Stimulated activated naive CD8-positive, alpha-beta T cell treated with anti-CD3 and anti-CD28 coated beads, Interleukin-15, Interleukin-2, amounts not matched to agents 100 ng/mL and 50 ng/mL, for 24 hours (primary cell): ENCODE data around the gene MMEL1.
A peak's percentile ranks its signal among the peaks of the same experiment; 100 is the strongest.

Experiments used
- H3K27ac Mint-ChIP-seq: one replicate; pipeline ENCODE4 v1.8.0; 2021; ENCODE audit warnings: mild to moderate bottlenecking, mixed read lengths
- H3K27me3 Mint-ChIP-seq: one replicate; pipeline ENCODE4 v1.8.0; 2021; ENCODE audit warnings: mixed read lengths
- H3K36me3 Mint-ChIP-seq: one replicate; pipeline ENCODE4 v1.8.0; 2021; ENCODE audit warnings: low read depth, mixed read lengths
- H3K4me1 Mint-ChIP-seq: one replicate; pipeline ENCODE4 v1.8.0; 2021; ENCODE audit warnings: low read depth, mixed read lengths
- H3K4me3 Mint-ChIP-seq: one replicate; pipeline ENCODE4 v1.8.0; 2021; ENCODE audit warnings: mild to moderate bottlenecking, mixed read lengths
- H3K9me3 Mint-ChIP-seq: one replicate; pipeline ENCODE4 v1.8.0; 2021; ENCODE audit warnings: mixed read lengths

The MMEL1 gene

DNA sequence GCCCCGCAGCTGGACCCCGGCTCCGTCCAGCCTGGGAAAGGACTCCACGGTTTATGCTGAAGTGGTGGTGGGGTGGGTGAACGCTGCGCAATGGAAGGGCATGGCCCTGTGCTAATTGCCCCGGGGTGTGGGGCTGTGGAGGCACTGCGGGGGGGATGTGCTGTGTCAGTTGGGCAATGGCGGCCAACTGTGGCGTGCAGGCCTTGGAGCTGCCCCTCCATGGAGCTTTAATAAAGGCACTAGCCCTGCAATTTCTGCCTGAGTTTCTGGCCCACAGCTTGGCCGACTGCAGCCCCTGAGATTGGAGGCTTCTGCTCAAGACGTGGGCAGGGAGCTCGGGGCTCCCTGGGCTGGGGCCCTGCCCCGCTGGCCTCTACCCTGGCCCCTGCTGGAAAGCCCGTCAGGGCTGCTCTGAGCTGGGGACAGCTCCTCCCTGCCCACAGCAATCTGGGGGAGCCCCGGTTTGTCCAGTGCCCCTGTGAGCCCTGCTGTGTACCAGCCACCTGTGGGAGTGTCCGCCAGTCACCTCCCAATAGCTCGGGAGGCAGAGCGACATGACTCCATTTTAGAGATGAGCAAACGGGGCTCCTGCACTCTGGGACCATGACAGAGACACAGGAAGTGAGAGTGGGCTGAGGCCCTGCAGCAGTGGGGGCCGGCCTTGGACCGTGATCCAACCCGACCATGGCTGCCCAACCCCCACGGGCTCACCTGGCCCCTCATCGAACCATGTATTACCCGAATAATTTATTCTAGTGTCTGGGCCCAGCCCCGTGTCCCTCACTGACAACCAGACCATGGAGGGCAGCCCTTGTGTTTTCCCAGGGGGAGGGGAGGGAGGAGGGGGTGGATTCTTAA is 85.4 kb downstream of the MMEL1 start:
- Mint-ChIP-seq H3K9me3 (no peaks in the 10 kb centered on the region), H3K27ac (peak overlapping the region; percentile 95), H3K4me3 (peak overlapping the region; percentile 81), H3K36me3 (no peaks in the 10 kb centered on the region), H3K27me3 (no peaks in the 10 kb centered on the region), H3K4me1 (peaks cover 37% of the 10 kb centered on the region)

DNA sequence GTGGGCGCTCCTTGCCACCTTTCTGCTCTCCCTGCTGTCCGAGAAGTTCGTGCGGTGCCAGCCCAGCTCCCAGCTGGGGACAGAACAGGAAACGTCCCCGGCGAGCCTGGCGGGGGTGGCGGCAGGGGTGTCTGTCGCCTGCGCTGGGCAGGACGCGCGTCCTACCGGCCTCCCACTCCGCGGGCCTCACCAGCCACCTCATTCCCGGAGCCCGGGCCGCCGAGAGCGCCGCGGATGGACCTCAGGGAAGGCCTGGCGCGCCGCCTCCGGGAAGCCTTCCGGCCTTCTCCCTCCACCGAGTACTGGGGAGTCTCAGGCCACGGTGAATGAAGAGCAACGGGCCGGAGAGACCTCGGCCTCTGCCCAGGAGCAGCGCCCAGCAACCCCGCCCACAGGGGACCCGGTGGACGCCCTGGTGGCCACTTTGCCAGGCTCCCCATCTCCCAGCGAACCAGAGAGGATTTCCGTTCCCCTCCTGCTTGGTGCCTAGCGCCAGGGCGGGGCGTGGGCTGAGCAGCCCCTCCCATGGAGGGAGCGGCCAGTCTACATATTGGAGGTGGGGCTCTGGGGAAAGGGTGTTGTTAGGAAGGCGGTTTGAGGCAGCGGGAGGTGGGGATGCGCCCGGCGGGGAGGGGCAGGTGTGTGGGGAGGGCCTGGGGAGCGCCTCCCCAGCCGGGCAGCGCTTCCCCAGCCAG is 86.2 kb downstream of the MMEL1 start:
- H3K9me3 Mint-ChIP-seq: no peaks in the 10 kb centered on the region
- H3K27me3 Mint-ChIP-seq: no peaks in the 10 kb centered on the region
- peak overlapping the region; percentile 81 for H3K4me3 Mint-ChIP-seq
- H3K27ac Mint-ChIP-seq: peak overlapping the region; percentile 95
- H3K36me3 Mint-ChIP-seq: no peaks in the 10 kb centered on the region
- H3K4me1 Mint-ChIP-seq: peaks cover 37% of the 10 kb centered on the region

DNA sequence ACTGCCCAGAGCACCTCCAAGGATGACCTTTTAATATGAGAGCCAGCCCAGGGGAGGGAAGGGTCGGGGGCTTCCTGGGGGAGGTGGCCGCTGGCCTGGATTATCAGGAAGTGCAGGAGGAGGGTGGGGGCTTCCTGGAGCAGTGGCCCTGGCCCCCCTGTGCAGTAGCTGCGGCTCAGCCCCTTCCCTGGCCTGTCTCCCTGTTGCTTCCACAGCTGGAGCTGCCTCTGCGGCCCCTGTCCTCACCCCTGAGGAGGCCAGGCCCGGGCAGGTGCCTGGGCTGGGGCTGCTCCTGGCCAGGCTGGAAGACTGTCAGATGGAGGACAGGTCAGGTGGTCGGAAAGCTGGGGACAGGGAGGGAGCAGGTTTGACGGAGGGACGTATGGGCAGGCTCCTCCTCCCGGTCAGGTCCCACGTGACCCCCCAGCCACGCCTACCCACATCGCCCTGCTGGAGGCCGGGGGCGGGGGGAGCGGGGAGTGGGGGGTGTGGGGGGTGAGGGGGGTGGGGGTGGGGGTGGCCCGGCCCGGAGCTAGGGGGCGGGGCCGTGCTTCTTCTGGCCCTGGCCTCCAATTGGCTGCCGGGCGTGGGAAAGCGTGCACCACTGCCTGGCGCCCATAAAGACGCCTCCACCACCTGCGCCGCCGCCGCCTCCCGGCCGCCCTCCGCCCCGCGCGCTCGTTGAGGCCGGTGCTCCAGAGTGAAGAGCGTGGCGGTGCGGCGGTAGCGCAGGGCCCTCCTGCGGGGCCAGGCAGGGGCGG is 86.9 kb downstream of the MMEL1 start:
- peaks cover 33% of the 10 kb centered on the region for H3K4me1 Mint-ChIP-seq
- H3K9me3 Mint-ChIP-seq: no peaks in the 10 kb centered on the region
- H3K27ac Mint-ChIP-seq: peak overlapping the region; percentile 95
- no peaks in the 10 kb centered on the region for H3K27me3 Mint-ChIP-seq
- H3K4me3 Mint-ChIP-seq: peak overlapping the region; percentile 81
- H3K36me3 Mint-ChIP-seq: no peaks in the 10 kb centered on the region

DNA sequence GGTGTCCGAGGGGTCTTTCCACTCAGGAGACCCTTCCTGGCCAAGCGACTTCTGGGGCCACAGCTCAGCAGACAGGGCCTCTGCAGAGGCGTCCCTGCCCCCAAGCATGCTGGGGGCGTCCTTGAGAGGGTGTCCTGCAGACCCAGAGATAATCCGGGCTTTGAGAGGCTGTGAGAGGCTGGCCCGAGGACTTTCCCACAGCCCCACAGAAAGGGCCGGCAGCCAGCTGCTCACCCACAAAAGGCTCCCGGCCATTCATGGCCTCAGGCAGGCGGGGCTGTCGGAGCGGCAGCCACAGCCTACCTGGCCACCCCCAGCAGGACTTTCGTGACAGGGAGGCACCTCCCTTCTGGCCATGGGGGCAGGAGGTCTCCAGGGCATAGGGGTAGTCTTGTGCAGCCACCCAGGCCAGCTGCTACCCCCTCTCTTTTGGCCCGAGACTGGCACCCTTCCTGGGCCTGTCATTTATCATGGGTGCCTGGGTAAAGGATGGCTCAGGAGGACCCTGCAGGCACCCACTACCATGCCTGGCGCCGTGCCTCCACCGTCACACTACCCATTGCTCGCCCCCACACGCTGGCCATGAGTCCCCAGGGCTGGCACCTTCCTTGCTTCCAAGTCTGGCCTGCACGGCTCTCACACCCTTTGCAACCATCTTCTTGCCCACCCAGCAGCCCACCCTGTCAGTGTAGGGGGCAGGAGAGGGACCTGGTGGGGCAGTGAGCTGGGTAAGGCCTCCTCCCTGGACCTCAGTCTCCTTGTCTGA is 87.8 kb downstream of the MMEL1 start:
- Mint-ChIP-seq H3K4me1 (peaks cover 29% of the 10 kb centered on the region), H3K27ac (no peak overlapping the region), H3K4me3 (no peak overlapping the region), H3K36me3 (no peaks in the 10 kb centered on the region), H3K27me3 (no peaks in the 10 kb centered on the region), H3K9me3 (no peaks in the 10 kb centered on the region)

DNA sequence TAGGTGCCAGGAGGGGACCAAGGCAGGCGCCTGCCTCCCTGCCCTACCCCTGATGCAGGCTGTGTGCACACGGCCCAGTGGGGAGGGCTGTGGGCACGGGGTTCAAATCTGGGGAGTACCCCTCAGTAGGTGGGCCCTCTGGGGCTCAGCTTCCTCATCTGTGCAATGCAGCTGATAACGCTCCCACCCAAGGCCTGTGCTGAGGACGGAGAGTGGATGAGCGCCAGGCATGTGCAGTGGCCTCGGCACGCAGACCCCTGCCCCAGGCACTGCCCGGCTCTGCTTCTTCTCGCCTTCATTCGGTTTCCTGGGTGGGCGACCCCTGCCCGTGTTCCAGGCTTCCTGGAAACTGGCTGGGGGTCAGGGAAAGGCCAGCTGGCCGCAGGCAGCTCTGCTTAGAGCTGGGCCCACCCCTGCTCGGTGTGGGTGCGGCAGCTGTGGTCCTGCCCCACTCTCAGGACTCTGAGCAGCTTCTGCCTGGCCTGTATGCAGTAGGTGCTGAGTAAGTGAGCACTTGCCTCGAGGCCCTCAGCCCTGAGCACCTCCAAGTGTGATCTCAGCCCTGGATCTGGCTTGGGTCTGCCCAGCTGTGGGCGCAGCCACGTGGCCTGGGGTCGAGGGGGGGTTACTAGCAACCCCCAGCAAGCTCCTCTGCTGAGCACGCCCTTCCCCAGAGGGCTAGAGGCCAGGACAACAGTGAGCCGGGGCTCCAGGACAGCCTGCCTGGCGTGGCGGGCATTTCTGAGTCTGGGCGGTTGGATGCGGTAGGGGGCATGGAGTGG is 88.5 kb downstream of the MMEL1 start:
- Mint-ChIP-seq H3K36me3 (no peaks in the 10 kb centered on the region), H3K27me3 (no peaks in the 10 kb centered on the region), H3K4me1 (peaks cover 21% of the 10 kb centered on the region), H3K27ac (no peak overlapping the region), H3K4me3 (no peak overlapping the region), H3K9me3 (no peaks in the 10 kb centered on the region)

DNA sequence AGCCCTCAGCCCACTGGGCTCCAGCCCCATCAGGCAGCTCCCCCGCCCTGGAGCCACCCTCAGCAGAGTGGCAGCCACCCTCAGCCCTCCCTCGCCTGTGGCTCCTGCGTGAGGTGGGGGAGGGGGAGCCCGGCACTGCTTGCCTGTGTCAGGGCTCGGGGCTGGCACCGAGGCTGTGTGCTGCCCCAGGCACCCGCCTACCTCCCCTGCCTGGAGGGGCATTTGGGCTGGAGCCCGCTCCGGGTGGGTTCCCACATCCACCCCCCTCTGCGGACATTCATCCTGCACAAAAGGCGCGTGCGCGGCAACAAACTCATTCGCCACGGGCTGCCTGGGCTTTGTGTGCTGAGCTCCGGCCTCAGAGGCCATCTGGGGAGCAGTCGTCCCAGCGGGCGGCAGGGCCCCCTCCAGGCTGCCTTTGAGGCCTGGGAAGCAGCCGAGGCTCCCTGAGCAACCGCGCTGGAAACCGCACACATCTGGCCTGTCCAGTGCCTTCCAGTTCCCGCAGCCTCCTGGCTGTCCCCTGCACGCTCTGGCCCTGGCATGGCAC is 89.2 kb downstream of the MMEL1 start:
- peaks cover 15% of the 10 kb centered on the region for H3K4me1 Mint-ChIP-seq
- no peak overlapping the region for H3K27ac Mint-ChIP-seq
- no peaks in the 10 kb centered on the region for H3K9me3 Mint-ChIP-seq
- no peaks in the 10 kb centered on the region for H3K36me3 Mint-ChIP-seq
- H3K27me3 Mint-ChIP-seq: no peaks in the 10 kb centered on the region
- H3K4me3 Mint-ChIP-seq: no peak overlapping the region

DNA sequence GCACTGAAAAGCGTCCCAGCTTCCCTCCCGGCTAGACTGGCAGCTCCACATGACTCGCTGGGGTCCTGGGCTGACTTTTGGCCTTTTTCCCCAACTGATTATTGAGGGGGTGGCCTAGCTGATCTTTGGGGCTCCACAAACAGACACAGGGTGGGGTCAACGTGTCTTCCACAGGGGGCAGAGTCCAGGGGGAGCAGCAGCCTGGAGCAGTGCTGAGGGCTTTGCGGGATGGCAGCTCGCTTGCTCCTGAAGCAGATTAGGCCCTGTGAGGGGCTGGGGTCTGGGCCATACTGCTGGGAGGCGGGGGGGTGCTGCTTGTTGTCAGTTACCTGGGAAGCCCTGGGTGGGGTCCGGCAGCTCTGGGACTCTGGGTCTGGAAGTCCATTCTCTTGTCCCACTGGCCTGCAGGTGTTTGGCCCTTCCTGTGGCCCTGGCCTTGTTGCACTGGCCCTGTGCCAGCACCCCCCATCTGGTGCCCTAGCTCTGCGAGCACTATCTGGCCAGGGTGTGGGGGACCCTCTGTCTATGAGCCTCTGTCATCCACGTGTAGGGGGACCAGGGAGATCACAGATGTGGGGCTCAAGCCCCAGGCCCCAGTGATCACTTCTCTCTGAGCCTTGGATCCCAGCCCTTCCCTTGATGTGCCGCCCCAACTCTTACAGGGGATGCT is 90.4 kb downstream of the MMEL1 start:
- H3K27me3 Mint-ChIP-seq: no peaks in the 10 kb centered on the region
- H3K36me3 Mint-ChIP-seq: no peaks in the 10 kb centered on the region
- H3K9me3 Mint-ChIP-seq: no peaks in the 10 kb centered on the region
- no peak overlapping the region for H3K4me3 Mint-ChIP-seq
- peaks cover 5% of the 10 kb centered on the region for H3K4me1 Mint-ChIP-seq
- H3K27ac Mint-ChIP-seq: no peak overlapping the region

DNA sequence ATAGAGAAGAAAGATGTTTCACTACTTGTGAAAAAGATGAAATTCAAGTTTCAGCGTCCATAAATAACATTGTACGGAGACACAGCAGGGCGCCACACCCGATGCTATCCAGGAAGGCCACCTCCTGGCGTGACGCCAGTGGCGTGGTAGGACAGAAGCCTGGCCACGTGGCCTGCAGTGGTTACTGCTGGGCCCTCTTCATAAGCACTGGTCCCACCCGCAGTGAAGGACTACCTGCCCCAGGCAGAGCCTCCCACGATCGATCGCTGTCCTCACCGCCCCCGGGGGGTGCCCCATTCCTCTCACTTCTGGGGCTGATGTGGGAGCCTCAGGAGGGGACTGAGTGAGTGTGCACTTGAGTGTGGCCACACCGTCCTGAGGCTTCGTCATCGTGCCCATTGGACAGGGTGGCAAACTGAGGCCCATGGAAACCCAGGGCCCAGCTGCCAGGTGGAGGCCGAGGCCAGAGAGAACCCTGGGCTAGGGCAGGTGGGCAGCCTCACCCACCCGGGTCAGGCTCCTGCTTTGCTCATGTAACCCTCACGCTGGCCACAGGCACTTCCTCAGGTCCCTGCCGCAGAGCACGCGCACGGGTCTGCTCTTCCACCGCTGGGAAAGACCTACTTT is 91.1 kb downstream of the MMEL1 start:
- peaks cover 5% of the 10 kb centered on the region for H3K4me1 Mint-ChIP-seq
- no peaks in the 10 kb centered on the region for H3K27me3 Mint-ChIP-seq
- no peak overlapping the region for H3K27ac Mint-ChIP-seq
- H3K9me3 Mint-ChIP-seq: no peaks in the 10 kb centered on the region
- H3K36me3 Mint-ChIP-seq: no peaks in the 10 kb centered on the region
- H3K4me3 Mint-ChIP-seq: no peak overlapping the region

DNA sequence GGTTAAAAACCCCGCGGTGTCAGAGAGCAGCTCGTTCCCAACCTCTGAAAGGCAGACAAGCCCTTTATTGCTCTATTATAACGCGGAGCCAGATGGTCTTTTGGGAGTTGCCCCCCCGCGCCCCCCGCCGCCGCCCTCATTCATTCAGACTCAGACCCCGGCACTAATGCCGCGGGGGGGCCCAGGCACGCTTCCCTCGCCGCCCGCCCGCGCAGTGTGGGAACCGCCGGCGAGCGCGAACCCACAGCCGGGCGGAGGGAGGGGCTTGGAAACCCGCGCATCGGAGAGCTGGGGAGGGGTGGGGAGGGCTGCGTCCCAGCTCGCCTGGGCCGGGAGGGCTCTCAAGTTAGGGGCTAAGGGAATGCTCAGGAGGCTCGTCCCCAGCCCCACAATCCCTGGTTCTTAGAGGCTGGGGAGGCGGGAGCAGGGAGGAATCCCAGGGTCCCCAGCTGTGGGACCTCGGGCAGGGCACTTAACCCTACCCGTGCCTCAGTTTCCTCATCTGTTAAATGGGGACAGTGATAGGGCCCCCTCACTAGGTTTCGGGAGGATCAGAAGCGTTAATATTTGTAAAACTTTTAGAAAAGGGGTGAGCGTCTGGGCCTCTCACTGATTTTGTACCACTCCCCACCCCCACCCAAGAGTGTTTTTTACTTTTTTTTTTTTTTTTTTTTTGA is 91.9 kb downstream of the MMEL1 start:
- Mint-ChIP-seq H3K4me3 (no peak overlapping the region), H3K27ac (no peak overlapping the region), H3K4me1 (peaks cover 5% of the 10 kb centered on the region), H3K36me3 (no peaks in the 10 kb centered on the region), H3K27me3 (no peaks in the 10 kb centered on the region), H3K9me3 (no peaks in the 10 kb centered on the region)
